Caco-2 (cell line): Measurements from ENCODE around the gene RPS6KA4. TPM values are rescaled to one million over a fixed set of nuclear protein-coding genes. Genes with fewer than 3 reads are reported as not detected.
A peak's percentile ranks its signal among the peaks of the same experiment; 100 is the strongest.

ENCODE experiments used
- BruUV-seq: library from RNA; stranded (reverse); fragments of 400-500 nt; replicated peaks from 2 replicates; lab custom pipeline; 2021; lab: Mats Ljungman, UMichigan
- CTCF ChIA-PET: fragments of 300-600 bp; sonication (Branson Sonifier 250); formaldehyde crosslinking; loops from one replicate; lab custom pipeline; 2022; ENCODE audit warnings: antibody characterized with exemption; lab: Charles Lee
- POLR2A ChIA-PET: fragments of 300-600 bp; sonication (Branson Sonifier 250); formaldehyde crosslinking; loops from one replicate; lab custom pipeline; 2022; ENCODE audit warnings: antibody characterized with exemption; lab: Charles Lee
- DNase-seq, 2 experiments: peaks; one replicate each; pipeline versions ENCODE4 v3.0.0 to v3.0.0-alpha.2; 2020 to 2022
- H3K27me3 ChIP-seq: replicated peaks from 2 replicates; pipeline ENCODE4 v1.6.0; 2011; ENCODE audit warnings: low read length; ENCODE audit not compliant: control insufficient read depth, insufficient read depth
- H3K36me3 ChIP-seq: 2 replicates; pipeline ENCODE4 v1.5.1; 2011; ENCODE audit warnings: low read length; ENCODE audit not compliant: control insufficient read depth, insufficient read depth
- H3K4me1 ChIP-seq: fragments of 250-450 bp; sonication (Bioruptor Pico); 2 replicates; pipeline ENCODE4 v1.5.1; 2020; ENCODE audit warnings: mild to moderate bottlenecking
- H3K4me3 ChIP-seq: 2 replicates; pipeline ENCODE4 v1.5.1; 2011; ENCODE audit warnings: low read depth, mild to moderate bottlenecking, control low read depth, low read length
- H3K9me3 ChIP-seq: fragments of 250-450 bp; sonication (Bioruptor Pico); 2 replicates; pipeline ENCODE4 v1.5.1; 2020; ENCODE audit warnings: mild to moderate bottlenecking, moderate library complexity
- H3K27ac Mint-ChIP-seq: one replicate; pipeline ENCODE4 v1.8.0; 2022; ENCODE audit warnings: mixed read lengths; ENCODE audit not compliant: unreplicated experiment
- H3K27me3 Mint-ChIP-seq: one replicate; pipeline ENCODE4 v1.8.0; 2022; ENCODE audit warnings: mixed read lengths; ENCODE audit not compliant: insufficient read depth, unreplicated experiment
- H3K36me3 Mint-ChIP-seq: one replicate; pipeline ENCODE4 v1.8.0; 2022; ENCODE audit warnings: mild to moderate bottlenecking, mixed read lengths; ENCODE audit not compliant: insufficient read depth, unreplicated experiment
- H3K4me1 Mint-ChIP-seq: one replicate; pipeline ENCODE4 v1.8.0; 2022; ENCODE audit warnings: low read depth, mixed read lengths; ENCODE audit not compliant: unreplicated experiment
- H3K4me3 Mint-ChIP-seq: one replicate; pipeline ENCODE4 v1.8.0; 2022; ENCODE audit warnings: mild to moderate bottlenecking, moderate library complexity, mixed read lengths; ENCODE audit not compliant: unreplicated experiment
- H3K9me3 Mint-ChIP-seq: one replicate; pipeline ENCODE4 v1.8.0; 2022; ENCODE audit warnings: mixed read lengths; ENCODE audit not compliant: unreplicated experiment
- intact Hi-C: fragments of 100-400 bp; cut with micrococcal nuclease; formaldehyde crosslinking; loops from one replicate; pipeline ENCODE4 v1.10.0; 2022; ENCODE audit not compliant: unreplicated experiment
- total RNA-seq: library from RNA; stranded (reverse); gene quantifications from 2 replicates; pipeline ENCODE4 v1.2.3, GENCODE V29; 2022
- TF ChIP-seq, protein P1 (sequence below), 2 experiments: fragments of 200-600 bp in 1 of 2; IDR thresholded peaks; 1 replicate in 1 of 2; 2 replicates in 1 of 2; pipeline versions ENCODE4 v1.5.1 to v1.8.0; 2011 to 2022; ENCODE audit warnings: antibody characterized with exemption in 1 of 2, control low read depth in 1 of 2, inconsistent platforms in 1 of 2, low read depth in 1 of 2, low read length in 1 of 2, mild to moderate bottlenecking in 1 of 2, moderate library complexity in 1 of 2; ENCODE audit not compliant: insufficient read depth in 1 of 2, severe bottlenecking in 1 of 2, unreplicated experiment in 1 of 2

The RPS6KA4 gene
- total RNA-seq, 1 experiment from 2014 or later: 95.7 TPM

DNA sequence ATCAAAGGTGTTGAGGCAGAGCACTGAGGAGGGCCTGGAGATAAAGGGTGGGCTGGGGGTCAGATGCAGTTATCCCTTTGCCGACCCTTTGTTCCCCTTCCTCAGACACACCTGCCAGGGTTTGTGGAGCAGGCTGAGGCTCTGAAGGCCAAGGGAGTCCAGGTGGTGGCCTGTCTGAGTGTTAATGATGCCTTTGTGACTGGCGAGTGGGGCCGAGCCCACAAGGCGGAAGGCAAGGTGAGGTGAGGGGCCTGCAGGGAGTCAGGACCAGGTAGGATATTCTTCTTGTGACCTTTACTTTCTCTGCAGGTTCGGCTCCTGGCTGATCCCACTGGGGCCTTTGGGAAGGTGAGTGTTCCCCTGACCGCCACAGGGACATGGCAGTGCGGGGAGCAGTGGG lies 38.4 kb upstream of the RPS6KA4 start:
- H3K27me3 ChIP-seq: no peaks in the 10 kb centered on the region
- no peak overlapping the region for H3K4me3 ChIP-seq
- H3K36me3 ChIP-seq: peaks cover 1% of the 10 kb centered on the region
- H3K4me3 Mint-ChIP-seq: peak overlapping the region; percentile 9
- peaks cover 24% of the 10 kb centered on the region for H3K4me1 Mint-ChIP-seq
- peaks cover 57% of the 10 kb centered on the region for H3K36me3 Mint-ChIP-seq
- H3K9me3 ChIP-seq: no peaks in the 10 kb centered on the region
- no TSS peak for BruUV-seq
- no peak for DNase-seq
- TF ChIP-seq, protein P1, sequence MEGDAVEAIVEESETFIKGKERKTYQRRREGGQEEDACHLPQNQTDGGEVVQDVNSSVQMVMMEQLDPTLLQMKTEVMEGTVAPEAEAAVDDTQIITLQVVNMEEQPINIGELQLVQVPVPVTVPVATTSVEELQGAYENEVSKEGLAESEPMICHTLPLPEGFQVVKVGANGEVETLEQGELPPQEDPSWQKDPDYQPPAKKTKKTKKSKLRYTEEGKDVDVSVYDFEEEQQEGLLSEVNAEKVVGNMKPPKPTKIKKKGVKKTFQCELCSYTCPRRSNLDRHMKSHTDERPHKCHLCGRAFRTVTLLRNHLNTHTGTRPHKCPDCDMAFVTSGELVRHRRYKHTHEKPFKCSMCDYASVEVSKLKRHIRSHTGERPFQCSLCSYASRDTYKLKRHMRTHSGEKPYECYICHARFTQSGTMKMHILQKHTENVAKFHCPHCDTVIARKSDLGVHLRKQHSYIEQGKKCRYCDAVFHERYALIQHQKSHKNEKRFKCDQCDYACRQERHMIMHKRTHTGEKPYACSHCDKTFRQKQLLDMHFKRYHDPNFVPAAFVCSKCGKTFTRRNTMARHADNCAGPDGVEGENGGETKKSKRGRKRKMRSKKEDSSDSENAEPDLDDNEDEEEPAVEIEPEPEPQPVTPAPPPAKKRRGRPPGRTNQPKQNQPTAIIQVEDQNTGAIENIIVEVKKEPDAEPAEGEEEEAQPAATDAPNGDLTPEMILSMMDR (IDR thresholded peaks at IDR 0.05; ENCODE audit: insufficient read depth in 1 of 2, low read depth in 1 of 2, low read length in 1 of 2, severe bottlenecking in 1 of 2, unreplicated experiment in 1 of 2): no peak
- no peaks in the 10 kb centered on the region for H3K9me3 Mint-ChIP-seq
- CTCF ChIA-PET: interaction anchor here (0.6 to 1.5 kb wide), 2 partner anchors 34 to 1332 kb away, joined by 3 to 4 read pairs; no protein-coding TSS in a partner anchor
- peaks cover 21% of the 10 kb centered on the region for H3K4me1 ChIP-seq
- intact Hi-C loops: no loop called here
- H3K27me3 Mint-ChIP-seq: no peaks in the 10 kb centered on the region
- POLR2A ChIA-PET: no interaction called here
- peak overlapping the region; percentile 34 for H3K27ac Mint-ChIP-seq

DNA sequence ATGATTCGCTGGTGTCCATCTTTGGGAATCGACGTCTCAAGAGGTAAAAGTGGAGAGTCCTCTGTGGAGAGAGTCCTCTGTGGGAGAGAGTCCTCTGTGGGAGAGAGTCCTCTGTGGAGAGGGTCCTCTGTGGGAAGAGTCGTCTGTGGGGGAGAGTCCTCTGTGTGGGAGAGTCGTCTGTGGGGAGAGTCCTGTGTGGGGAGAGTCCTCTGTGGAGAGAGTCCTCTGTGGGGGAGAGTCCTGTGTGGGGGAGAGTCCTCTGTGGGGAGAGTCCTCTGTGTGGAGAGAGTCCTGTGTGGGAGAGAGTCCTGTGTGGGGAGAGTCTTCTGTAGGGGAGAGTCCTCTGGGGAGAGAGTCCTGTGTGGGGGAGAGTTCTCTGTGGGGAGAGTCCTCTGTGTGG lies 37.9 kb upstream of the RPS6KA4 start:
- Histone ChIP-seq H3K36me3 (peaks cover 1% of the 10 kb centered on the region), H3K4me1 (peaks cover 21% of the 10 kb centered on the region), H3K27me3 (no peaks in the 10 kb centered on the region), H3K4me3 (no peak overlapping the region), H3K9me3 (no peaks in the 10 kb centered on the region)
- no peak for DNase-seq
- no TSS peak for BruUV-seq
- ChIA-PET POLR2A (no interaction called here), CTCF (interaction anchor here (1.5 kb wide), 1 partner anchor 34 kb away, joined by 3 read pairs; no protein-coding TSS in a partner anchor)
- Mint-ChIP-seq H3K27me3 (no peaks in the 10 kb centered on the region), H3K4me1 (peaks cover 24% of the 10 kb centered on the region), H3K36me3 (peaks cover 57% of the 10 kb centered on the region), H3K27ac (peak overlapping the region; percentile 34), H3K9me3 (no peaks in the 10 kb centered on the region), H3K4me3 (no peak overlapping the region)
- TF ChIP-seq, protein P1 (IDR thresholded peaks at IDR 0.05; ENCODE audit: insufficient read depth in 1 of 2, low read depth in 1 of 2, low read length in 1 of 2, severe bottlenecking in 1 of 2, unreplicated experiment in 1 of 2): no peak
- intact Hi-C loops: no loop called here

DNA sequence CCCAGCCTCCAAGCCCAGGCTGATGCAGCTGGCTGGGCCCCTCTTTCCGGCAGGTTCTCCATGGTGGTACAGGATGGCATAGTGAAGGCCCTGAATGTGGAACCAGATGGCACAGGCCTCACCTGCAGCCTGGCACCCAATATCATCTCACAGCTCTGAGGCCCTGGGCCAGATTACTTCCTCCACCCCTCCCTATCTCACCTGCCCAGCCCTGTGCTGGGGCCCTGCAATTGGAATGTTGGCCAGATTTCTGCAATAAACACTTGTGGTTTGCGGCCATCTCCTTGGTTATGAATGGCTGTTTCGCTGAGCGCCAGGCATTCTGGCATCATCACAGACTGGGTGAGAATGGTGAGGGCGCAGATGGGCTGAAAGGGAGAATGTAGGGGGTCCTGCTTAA lies 37.4 kb upstream of the RPS6KA4 start:
- no peak for DNase-seq
- Mint-ChIP-seq H3K27me3 (no peaks in the 10 kb centered on the region), H3K27ac (peak overlapping the region; percentile 48), H3K36me3 (peaks cover 54% of the 10 kb centered on the region), H3K4me3 (no peak overlapping the region), H3K4me1 (peaks cover 21% of the 10 kb centered on the region), H3K9me3 (no peaks in the 10 kb centered on the region)
- BruUV-seq: no TSS peak
- ChIA-PET CTCF (no interaction called here), POLR2A (no interaction called here)
- TF ChIP-seq, protein P1 (IDR thresholded peaks at IDR 0.05; ENCODE audit: insufficient read depth in 1 of 2, low read depth in 1 of 2, low read length in 1 of 2, severe bottlenecking in 1 of 2, unreplicated experiment in 1 of 2): no peak
- peaks cover 19% of the 10 kb centered on the region for H3K4me1 ChIP-seq
- no peaks in the 10 kb centered on the region for H3K9me3 ChIP-seq
- H3K36me3 ChIP-seq: peaks cover 1% of the 10 kb centered on the region
- intact Hi-C loops: no loop called here
- H3K4me3 ChIP-seq: no peak overlapping the region
- no peaks in the 10 kb centered on the region for H3K27me3 ChIP-seq
